Measurements from ENCODE around the gene MAGI2.

Gene MAGI2

DNA sequence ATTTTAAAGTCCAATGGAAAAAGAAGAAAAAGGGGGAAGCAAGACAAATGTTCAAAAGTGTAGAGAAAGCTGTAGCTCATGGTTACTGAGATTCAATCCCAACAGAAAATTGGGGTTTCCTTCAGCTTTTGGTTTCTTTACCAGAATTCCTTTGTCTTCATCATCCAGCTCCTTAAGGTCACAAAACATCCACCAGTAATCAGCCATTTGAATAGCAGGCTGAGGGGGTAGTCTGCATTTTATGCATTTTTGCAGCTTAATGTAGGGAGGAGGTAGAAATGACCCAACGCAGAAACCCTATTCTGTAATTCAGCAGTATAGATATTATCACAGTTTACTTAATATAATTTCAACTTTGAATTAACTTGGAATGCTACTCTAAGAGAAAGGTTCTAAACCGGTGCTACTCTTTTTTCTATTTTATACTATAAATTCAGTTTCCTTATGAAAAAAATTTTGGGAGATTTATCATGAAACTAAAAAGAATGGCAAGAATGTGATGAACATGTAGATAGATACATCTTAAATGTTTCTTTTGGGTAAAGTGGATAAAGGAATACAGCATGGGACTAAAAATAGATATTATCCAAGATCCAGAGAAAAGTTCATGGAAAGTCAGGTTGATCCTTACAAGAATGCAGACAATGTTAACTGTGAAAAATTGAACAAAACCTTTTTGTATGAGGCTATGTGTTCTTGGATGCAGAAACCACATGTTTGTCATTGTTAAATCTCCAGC lies 1058.0 kb downstream of the MAGI2 start:
- Mint-ChIP-seq H3K36me3 (ENCODE audit: low read depth) (no peaks in the 10 kb centered on the region), H3K4me3 (no peak overlapping the region), H3K9me3 (no peaks in the 10 kb centered on the region), H3K27me3 (peaks cover 2% of the 10 kb centered on the region), H3K4me1 (no peaks in the 10 kb centered on the region), H3K27ac (no peak overlapping the region)
- DNase-seq, result no peak
- no peak for ATAC-seq

DNA sequence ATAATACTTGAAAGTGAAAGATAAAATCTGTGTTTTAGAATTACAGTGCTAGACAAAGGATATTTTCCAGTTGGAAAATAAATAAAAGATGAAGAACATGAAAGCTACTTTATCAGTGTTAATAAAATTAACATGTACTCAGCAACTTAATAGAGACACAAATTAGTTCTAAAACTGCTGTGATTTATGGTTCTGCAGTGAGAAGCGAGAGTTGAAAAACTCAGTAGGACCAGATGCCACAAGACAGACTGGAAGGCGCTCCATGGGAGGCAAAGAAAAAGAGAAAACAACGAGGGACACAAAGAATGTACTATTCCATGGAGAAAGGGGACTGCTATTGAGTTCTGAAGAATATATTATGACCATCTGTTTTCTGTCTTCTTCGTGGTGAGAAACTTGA lies 1064.4 kb downstream of the MAGI2 start:
- no peaks in the 10 kb centered on the region for H3K36me3 Mint-ChIP-seq (ENCODE audit: low read depth)
- no peak overlapping the region for H3K4me3 Mint-ChIP-seq
- DNase-seq (no peak), ATAC-seq (no peak)
- no peak overlapping the region for H3K27ac Mint-ChIP-seq
- no peaks in the 10 kb centered on the region for H3K9me3 Mint-ChIP-seq
- H3K27me3 Mint-ChIP-seq, result no peaks in the 10 kb centered on the region
- H3K4me1 Mint-ChIP-seq, result no peaks in the 10 kb centered on the region

DNA sequence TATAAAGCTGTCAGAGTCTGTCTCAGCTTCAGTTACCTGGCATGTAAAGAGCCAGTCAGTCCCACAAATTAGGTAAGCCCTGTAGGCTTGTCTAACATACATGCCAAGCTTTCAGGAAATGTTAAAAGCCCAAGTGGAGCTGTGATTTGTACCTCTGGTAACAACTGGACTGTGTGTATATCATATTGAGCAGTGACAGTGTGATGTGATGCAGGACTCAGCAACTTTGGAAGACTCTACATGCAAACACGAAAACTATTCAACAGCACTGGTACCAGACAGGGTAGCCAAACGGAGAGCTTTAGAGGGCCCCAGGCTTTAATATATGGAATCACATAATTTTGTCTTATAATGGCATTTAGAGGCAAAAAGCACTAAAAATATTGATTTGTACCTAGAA lies 1066.9 kb downstream of the MAGI2 start:
- H3K27me3 Mint-ChIP-seq, result no peaks in the 10 kb centered on the region
- H3K4me3 Mint-ChIP-seq, result no peak overlapping the region
- ATAC-seq (no peak), DNase-seq (no peak)
- no peaks in the 10 kb centered on the region for H3K36me3 Mint-ChIP-seq (ENCODE audit: low read depth)
- no peaks in the 10 kb centered on the region for H3K9me3 Mint-ChIP-seq
- H3K27ac Mint-ChIP-seq, result no peak overlapping the region
- no peaks in the 10 kb centered on the region for H3K4me1 Mint-ChIP-seq

DNA sequence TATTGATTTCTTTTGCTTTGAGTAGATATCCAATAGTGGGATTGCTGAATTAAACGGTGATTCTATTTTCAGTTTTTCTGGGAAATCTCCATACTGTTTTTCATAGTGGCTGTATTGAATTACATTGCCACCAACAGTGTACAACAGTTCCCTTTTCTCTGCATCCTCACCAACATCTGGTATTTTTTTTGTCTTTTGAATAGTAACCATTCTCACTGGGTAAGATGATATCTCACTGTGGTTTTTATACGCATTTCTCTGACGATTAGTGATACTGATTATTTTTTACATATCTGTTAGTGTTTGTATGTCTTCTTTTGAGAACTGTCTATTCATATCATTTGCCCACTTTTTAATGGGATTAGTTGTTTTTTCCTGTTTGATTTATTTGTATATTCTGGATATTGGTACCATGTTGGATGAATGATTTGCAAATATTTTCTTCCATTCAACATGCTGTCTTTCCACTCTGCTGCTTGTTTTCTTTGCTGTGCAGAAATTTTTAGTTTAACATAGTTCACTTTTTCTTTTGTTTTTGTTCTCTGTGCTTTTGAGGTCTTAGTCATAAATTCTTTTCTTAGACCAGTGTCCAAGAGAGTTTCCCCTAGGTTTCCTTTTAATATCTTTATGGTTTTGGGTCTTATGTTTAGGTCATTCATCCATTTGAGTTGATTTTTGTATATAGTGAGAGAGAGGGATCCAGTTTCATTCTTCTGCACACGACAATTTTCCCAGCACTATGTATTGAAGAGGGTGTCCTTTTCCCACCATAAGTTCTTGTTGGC lies 1070.2 kb downstream of the MAGI2 start:
- Mint-ChIP-seq H3K4me1 (no peaks in the 10 kb centered on the region), H3K9me3 (no peaks in the 10 kb centered on the region), H3K4me3 (no peak overlapping the region), H3K27ac (no peak overlapping the region), H3K36me3 (ENCODE audit: low read depth) (no peaks in the 10 kb centered on the region), H3K27me3 (no peaks in the 10 kb centered on the region)
- DNase-seq (no peak), ATAC-seq (no peak)

GRCh38 chr7:78379148-78379547 lies 1074.3 kb downstream of the MAGI2 start:
- no peak for DNase-seq
- no peaks in the 10 kb centered on the region for H3K27me3 Mint-ChIP-seq
- no peak overlapping the region for H3K4me3 Mint-ChIP-seq
- H3K4me1 Mint-ChIP-seq, result no peaks in the 10 kb centered on the region
- no peak overlapping the region for H3K27ac Mint-ChIP-seq
- H3K36me3 Mint-ChIP-seq (ENCODE audit: low read depth), result no peaks in the 10 kb centered on the region
- H3K9me3 Mint-ChIP-seq, result no peaks in the 10 kb centered on the region
- no peak for ATAC-seq

- ATAC-seq, result no peak
- no peak overlapping the region for H3K4me3 Mint-ChIP-seq
- H3K27me3 Mint-ChIP-seq, result no peaks in the 10 kb centered on the region
- no peaks in the 10 kb centered on the region for H3K36me3 Mint-ChIP-seq (ENCODE audit: low read depth)
- no peak overlapping the region for H3K27ac Mint-ChIP-seq
- no peaks in the 10 kb centered on the region for H3K9me3 Mint-ChIP-seq
- DNase-seq, result no peak
- H3K4me1 Mint-ChIP-seq, result no peaks in the 10 kb centered on the region
Observed at GRCh38 chr7:78377532-78377931, 1075.9 kb downstream of the MAGI2 start.

DNA sequence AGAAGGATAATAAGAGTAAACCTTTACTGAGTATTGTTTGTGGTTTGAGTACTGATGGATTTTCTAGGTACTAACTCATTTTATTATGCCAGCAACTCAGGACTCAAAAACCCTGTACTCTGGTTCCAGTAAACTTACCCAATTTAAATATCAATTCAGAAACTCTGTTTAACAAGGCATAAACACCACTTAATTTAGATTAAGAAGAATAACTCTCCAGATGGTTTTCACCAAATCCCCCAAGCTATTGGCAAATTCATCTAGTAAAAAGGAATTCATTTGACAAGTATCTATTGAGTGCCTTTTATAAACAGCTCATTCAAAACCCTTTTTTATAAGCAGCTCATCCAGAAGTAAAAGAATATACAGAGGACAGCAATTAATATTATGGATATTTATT lies 1082.5 kb downstream of the MAGI2 start:
- Mint-ChIP-seq H3K27me3 (no peaks in the 10 kb centered on the region), H3K4me3 (no peak overlapping the region), H3K9me3 (no peaks in the 10 kb centered on the region), H3K4me1 (no peaks in the 10 kb centered on the region), H3K36me3 (ENCODE audit: low read depth) (no peaks in the 10 kb centered on the region), H3K27ac (no peak overlapping the region)
- DNase-seq, result no peak
- ATAC-seq, result no peak

- H3K9me3 Mint-ChIP-seq, result no peaks in the 10 kb centered on the region
- DNase-seq, result no peak
Observed at GRCh38 chr7:78368771-78369170, 1084.7 kb downstream of the MAGI2 start.

GRCh38 chr7:78367280-78367773 lies 1086.1 kb downstream of the MAGI2 start:
- no peaks in the 10 kb centered on the region for H3K4me1 Mint-ChIP-seq
- ATAC-seq, result no peak
- no peaks in the 10 kb centered on the region for H3K9me3 Mint-ChIP-seq
- DNase-seq, result no peak
- H3K27ac Mint-ChIP-seq, result no peak overlapping the region
- no peak overlapping the region for H3K4me3 Mint-ChIP-seq
- no peaks in the 10 kb centered on the region for H3K27me3 Mint-ChIP-seq
- no peaks in the 10 kb centered on the region for H3K36me3 Mint-ChIP-seq (ENCODE audit: low read depth)

More at GRCh38 chr7:78368771-78369170, 1084.7 kb downstream of the MAGI2 start:
- H3K4me3 Mint-ChIP-seq, result no peak overlapping the region
- no peak for ATAC-seq
- no peak overlapping the region for H3K27ac Mint-ChIP-seq
- H3K27me3 Mint-ChIP-seq, result no peaks in the 10 kb centered on the region
- no peaks in the 10 kb centered on the region for H3K36me3 Mint-ChIP-seq (ENCODE audit: low read depth)
- H3K4me1 Mint-ChIP-seq, result no peaks in the 10 kb centered on the region

- Mint-ChIP-seq H3K9me3 (peaks cover 4% of the 10 kb centered on the region), H3K27ac (no peak overlapping the region), H3K4me1 (no peaks in the 10 kb centered on the region), H3K36me3 (ENCODE audit: low read depth) (no peaks in the 10 kb centered on the region), H3K27me3 (no peaks in the 10 kb centered on the region), H3K4me3 (no peak overlapping the region)
- ATAC-seq (no peak), DNase-seq (no peak)
Observed at GRCh38 chr7:78363866-78364265, 1089.6 kb downstream of the MAGI2 start.

DNA sequence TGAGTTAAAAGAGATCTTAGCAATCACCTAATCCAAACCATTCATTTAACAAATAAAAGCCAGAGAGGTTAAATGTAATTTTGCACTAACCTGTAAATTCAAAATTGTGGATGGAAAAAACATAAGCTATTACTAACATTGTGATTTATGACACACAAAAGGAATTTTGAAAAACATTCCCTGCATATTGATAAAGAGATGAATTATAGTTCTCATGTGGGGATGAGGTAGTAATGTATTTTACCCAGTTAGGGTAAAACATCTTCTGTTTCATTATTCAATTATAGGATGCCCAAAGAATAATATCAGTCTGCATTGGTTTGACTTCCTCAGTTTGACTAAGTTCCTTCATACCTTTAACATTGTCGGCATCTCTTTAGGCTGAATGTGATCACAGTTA lies 1093.6 kb downstream of the MAGI2 start:
- Mint-ChIP-seq H3K9me3 (peaks cover 4% of the 10 kb centered on the region), H3K4me1 (no peaks in the 10 kb centered on the region), H3K27me3 (no peaks in the 10 kb centered on the region), H3K36me3 (ENCODE audit: low read depth) (no peaks in the 10 kb centered on the region), H3K27ac (no peak overlapping the region), H3K4me3 (no peak overlapping the region)
- no peak for DNase-seq
- ATAC-seq, result no peak

DNA sequence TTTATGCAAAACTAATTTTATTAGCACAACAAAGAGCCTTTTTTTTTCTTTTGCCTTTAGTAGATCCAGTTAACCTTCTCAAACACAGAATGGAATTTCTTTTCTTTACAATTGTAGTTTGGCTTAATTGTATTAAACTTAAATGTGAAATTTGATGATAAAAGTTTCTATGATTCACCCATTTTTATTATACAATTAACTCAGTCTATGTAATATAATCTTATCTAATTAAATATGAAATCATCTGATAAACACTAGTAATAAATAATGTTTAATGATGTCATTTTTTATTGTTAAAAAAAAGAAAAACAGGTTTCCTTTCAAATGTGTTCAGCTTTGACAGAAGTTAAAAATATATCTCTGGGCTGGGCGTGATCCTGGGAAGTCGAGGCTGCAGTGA lies 1095.8 kb downstream of the MAGI2 start:
- ATAC-seq (no peak), DNase-seq (no peak)
- Mint-ChIP-seq H3K27me3 (no peaks in the 10 kb centered on the region), H3K4me3 (no peak overlapping the region), H3K36me3 (ENCODE audit: low read depth) (no peaks in the 10 kb centered on the region), H3K27ac (no peak overlapping the region), H3K9me3 (peaks cover 4% of the 10 kb centered on the region), H3K4me1 (no peaks in the 10 kb centered on the region)

GRCh38 chr7:78355834-78356233 lies 1097.6 kb downstream of the MAGI2 start:
- DNase-seq, result no peak
- H3K27ac Mint-ChIP-seq, result no peak overlapping the region
- H3K9me3 Mint-ChIP-seq, result no peaks in the 10 kb centered on the region
- no peaks in the 10 kb centered on the region for H3K27me3 Mint-ChIP-seq
- no peak overlapping the region for H3K4me3 Mint-ChIP-seq
- no peaks in the 10 kb centered on the region for H3K36me3 Mint-ChIP-seq (ENCODE audit: low read depth)
- no peak for ATAC-seq
- no peaks in the 10 kb centered on the region for H3K4me1 Mint-ChIP-seq

GRCh38 chr7:78350926-78351325 lies 1102.5 kb downstream of the MAGI2 start:
- ATAC-seq (no peak), DNase-seq (no peak)
- Mint-ChIP-seq H3K27ac (no peak overlapping the region), H3K27me3 (no peaks in the 10 kb centered on the region), H3K4me1 (no peaks in the 10 kb centered on the region), H3K36me3 (ENCODE audit: low read depth) (no peaks in the 10 kb centered on the region), H3K4me3 (no peak overlapping the region), H3K9me3 (no peaks in the 10 kb centered on the region)

DNA sequence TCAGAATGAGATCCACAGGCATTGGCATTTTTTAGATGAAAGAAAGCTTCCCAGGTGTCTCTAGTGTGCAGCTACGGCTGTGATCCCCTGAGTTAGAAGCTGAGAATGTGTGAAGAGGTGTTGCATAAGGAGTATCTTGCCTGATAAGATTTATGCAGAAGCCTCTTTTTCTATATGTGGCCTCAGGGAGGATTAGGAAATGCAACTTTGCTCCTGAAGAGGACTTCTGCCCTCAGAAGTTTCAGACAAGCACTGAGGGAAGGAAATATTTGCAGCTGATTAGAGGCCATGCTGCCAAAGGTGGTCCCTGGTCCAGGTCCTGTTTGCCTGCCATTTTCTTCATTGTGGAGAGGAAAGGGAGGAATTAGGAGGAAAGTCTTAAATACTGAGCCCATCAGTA lies 1103.1 kb downstream of the MAGI2 start:
- no peaks in the 10 kb centered on the region for H3K9me3 Mint-ChIP-seq
- DNase-seq, result no peak
- ATAC-seq, result no peak
- H3K36me3 Mint-ChIP-seq (ENCODE audit: low read depth), result no peaks in the 10 kb centered on the region
- H3K4me3 Mint-ChIP-seq, result no peak overlapping the region
- H3K27ac Mint-ChIP-seq, result no peak overlapping the region
- no peaks in the 10 kb centered on the region for H3K4me1 Mint-ChIP-seq
- H3K27me3 Mint-ChIP-seq, result no peaks in the 10 kb centered on the region

Measured in activated naive CD8-positive, alpha-beta T cell treated with anti-CD3 and anti-CD28 coated beads, Interleukin-2, amount 50 U/mL, for 24 hours (primary cell).